HUDEP-2 (cell line): Measurements from ENCODE around the gene ADRA2C.

Source experiments
- DNase-seq, 76 experiments: peaks; one replicate each; lab custom pipeline; 2025; ENCODE audit not compliant: unreplicated experiment in 76 of 76; lab: John Stamatoyannopoulos, UW

The ADRA2C gene

DNA sequence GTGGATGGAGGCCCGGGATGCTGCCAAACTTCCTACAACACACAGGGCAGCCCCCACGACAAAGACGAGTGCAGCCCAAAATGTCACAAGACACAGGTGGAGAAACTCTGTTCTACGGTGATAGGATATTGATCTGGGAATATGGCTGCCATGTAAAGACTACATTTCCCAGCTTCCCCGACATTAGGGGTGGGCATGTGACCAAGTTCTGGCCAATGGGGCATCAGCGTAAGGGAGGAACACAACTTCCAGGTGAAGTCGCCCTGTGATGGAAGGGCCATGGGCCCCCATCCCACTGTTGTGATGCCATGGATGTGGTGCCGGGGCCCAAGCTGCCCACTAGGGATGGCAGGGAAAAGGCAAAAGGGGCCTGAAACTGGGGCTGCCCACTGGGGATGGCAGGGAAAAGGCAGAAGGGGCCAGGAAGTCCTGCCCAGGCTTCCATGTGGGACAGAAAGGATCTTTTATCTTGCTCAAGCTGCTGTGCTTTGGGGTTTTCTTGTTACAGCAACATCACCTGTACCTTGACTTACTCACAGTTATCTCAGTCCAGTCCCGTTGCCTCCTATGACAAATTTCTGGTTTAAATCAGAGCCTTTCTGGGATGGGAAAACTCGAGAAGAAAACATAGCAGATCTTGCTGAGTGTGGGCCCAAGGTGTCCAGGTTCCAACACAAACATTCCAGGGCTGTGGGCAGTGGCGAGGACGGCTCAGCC, 9.7 kb upstream of the ADRA2C start:
- DNase-seq = no peak

DNA sequence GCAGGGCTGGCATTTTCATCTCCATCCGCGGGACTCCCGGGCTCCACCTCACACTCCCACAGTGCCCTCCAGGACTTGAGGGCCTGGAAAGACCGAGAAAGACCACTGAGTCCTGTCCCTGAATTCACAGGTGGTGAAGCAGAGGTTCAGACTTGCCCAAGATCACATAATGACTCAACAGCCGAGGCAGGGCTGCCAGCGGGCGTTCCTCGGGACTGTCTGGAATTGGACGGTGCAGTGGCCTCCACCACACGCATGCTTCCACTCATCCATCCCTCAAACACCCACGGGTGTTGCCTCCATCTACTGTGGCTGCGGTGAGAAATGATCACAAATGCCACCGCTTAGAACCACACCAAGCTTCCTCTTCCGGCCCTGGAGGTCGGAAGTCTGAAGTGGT, 6.9 kb upstream of the ADRA2C start:
- no peak for DNase-seq

DNA sequence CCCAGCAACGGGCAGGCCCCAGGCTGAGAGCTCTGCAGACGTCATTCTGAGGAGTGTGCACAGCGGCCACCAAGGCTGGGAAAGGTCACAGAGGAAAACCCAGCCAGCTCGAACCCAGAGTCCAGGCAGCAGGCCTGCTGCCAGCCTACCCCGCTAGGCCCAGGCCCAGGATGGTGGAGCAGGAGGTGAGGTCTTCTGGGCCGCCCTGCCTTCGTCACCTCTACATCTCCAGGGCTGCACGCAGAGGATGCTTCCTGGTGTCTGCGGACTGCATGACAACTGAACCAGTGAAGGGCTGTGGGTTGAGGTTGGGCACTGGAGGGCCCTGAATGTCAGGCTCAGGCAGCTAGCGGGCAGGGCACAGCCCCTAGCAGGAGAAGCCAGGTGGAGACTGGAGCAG, 5.8 kb upstream of the ADRA2C start:
- DNase-seq = no peak

DNA sequence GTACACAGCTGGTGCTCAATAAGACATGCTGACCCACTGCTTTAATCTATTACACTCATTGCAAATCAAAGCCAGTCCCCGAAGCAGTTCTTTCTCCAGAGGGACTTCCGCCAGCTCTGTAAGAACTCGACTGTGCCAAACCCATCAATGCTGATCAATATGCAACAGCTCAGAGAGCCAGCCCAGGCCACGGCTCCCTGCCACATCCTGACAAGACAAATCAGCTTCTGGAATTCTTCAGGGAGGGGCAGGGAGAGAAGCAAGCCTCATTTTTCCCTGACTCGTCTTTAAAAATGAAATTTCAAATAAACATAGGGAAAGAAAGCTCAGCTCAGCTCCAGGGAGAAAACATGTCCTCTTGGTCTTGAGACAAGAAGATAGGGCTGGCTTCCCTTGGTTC, 5.3 kb upstream of the ADRA2C start:
- DNase-seq = no peak

DNA sequence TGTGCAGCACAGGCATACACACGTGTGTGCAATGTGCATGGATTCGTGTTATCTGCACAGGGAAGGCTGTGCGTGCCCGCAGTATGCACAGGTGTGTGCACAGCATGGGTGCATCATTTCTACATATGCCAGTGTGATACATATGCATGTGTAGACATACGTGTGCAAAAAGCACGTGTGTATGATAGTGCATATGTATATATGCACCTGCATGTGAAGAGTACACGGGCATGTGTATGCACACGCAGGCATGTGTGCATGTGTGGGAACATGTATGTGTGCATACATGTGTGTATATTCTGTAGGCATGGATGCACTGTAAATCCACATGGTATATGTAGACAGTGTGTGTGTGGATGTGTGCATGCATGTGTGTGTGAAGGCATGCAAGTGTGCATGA, 3.9 kb upstream of the ADRA2C start:
- DNase-seq = no peak

DNA sequence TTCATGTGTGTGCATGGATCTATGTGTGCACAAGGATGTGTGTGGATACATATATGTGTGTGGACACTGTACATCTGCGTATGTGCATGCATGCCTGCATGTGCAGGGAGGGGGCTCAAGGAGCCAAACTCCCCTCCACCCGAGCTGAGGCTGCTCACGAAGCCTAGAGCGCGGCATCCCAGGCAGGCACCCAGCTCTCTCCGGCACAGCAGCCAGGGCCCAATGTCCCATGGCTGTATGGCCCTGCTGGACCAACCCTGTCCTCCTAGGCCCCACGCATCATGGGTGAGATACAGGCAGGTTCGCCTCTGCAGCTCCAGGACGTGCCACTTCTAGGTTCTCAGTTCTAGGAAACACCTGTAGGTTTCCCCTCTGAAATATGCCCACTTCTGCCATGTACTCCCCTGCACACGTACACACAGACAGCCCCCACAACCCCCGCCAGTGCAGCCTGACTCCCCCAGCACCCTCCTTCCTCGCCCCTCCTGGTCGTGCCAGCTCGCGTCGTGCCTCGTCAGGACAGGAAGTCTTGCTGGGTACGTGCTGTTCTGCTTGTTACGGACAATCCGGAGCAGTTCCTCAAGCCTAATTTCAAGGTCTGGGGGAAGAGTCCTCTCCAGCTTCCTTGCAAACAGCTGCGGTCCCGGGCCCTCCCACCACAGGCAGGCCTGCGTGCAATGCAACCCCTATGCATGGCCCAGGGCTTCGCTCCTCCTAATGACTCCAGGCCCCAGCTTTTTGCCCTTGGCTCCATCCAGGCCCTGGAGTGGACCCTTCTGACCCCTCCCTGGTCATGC, 3.2 kb upstream of the ADRA2C start:
- no peak for DNase-seq

DNA sequence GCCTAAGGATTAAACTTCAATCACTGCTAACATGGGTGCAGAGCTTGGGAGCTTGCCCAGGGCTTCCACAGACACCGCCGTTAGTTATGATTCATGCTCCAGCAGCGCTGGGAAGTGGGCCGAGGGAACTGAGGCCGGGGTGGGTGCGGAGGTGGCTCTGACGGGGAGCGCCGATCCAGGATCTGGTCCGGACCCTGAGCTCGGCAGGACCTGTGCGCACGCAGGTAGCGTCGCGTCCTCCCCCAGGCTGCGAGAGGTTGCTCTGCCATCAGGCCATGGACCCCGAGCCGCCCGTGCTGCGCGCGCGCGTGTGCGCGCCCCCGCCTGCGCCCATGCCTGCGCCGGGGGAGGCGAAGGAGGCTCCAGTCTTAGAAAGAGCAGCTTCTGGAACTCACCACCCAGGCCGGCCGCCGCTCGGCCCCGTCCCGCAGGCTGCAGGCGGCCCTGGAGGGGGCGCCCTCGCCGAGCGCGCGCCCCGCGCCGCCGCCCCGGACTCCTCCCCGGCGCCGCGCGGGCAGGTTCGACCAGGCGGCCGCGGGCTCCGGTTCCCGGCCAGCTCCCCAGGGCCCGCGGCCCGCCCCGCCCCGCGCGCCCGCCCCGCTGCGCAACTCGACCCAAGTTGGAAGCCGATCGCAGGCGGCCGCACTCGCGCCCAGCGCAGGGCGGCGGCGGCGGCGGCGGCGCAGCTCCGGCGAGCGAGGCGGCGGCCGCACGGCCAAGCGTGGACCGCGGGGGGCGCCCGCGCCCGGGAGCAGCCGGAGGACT, 732 bp upstream of the ADRA2C start:
- no peak for DNase-seq

DNA sequence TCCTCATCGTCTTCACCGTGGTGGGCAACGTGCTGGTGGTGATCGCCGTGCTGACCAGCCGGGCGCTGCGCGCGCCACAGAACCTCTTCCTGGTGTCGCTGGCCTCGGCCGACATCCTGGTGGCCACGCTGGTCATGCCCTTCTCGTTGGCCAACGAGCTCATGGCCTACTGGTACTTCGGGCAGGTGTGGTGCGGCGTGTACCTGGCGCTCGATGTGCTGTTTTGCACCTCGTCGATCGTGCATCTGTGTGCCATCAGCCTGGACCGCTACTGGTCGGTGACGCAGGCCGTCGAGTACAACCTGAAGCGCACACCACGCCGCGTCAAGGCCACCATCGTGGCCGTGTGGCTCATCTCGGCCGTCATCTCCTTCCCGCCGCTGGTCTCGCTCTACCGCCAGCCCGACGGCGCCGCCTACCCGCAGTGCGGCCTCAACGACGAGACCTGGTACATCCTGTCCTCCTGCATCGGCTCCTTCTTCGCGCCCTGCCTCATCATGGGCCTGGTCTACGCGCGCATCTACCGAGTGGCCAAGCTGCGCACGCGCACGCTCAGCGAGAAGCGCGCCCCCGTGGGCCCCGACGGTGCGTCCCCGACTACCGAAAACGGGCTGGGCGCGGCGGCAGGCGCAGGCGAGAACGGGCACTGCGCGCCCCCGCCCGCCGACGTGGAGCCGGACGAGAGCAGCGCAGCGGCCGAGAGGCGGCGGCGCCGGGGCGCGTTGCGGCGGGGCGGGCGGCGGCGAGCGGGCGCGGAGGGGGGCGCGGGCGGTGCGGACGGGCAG, 792 bp downstream of the ADRA2C start:
- DNase-seq = no peak

DNA sequence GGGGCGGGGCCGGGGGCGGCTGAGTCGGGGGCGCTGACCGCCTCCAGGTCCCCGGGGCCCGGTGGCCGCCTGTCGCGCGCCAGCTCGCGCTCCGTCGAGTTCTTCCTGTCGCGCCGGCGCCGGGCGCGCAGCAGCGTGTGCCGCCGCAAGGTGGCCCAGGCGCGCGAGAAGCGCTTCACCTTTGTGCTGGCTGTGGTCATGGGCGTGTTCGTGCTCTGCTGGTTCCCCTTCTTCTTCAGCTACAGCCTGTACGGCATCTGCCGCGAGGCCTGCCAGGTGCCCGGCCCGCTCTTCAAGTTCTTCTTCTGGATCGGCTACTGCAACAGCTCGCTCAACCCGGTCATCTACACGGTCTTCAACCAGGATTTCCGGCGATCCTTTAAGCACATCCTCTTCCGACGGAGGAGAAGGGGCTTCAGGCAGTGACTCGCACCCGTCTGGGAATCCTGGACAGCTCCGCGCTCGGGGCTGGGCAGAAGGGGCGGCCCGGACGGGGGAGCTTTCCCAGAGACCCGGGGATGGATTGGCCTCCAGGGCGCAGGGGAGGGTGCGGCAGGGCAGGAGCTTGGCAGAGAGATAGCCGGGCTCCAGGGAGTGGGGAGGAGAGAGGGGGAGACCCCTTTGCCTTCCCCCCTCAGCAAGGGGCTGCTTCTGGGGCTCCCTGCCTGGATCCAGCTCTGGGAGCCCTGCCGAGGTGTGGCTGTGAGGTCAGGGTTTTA, 1.5 kb downstream of the ADRA2C start:
- DNase-seq = no peak

DNA sequence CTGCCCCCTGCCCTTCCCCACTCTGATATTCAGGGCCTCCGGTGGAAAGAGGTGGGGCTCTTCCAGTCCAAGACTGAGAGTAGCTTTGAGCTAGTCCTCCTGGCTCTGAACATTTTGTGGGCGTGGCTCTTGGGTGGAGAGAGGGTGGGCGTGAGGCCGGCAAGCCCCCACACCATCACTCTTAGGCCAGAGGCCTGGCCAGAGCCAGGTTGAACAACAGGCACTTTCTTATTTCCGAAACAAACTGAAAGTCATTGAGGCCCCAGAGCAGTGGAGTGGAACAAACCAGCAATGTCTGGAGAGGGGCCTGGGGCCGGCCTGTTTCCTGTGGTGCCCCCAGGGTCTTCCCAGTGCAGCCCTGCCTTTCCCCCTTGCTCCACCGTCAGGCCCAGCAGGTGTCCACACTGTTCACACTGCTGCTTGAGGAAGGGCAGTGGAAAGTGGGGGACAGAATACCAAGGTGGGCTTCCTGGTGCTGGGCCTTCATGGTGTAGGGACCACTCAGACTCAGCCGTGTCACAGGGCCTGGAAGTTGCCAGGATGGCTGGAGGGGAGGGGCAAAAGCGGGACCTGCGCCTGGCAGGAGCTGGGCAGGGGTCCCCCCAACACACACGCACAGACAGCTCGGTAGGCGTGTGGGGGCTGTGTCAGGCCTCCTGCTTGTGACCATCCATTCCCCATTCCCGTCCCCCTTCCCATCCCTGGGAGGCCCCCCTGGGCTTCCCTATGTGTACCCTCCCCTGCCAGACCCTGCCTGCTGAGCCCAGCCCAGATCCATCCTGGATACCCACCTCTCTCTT, 2.9 kb downstream of the ADRA2C start:
- DNase-seq = no peak

DNA sequence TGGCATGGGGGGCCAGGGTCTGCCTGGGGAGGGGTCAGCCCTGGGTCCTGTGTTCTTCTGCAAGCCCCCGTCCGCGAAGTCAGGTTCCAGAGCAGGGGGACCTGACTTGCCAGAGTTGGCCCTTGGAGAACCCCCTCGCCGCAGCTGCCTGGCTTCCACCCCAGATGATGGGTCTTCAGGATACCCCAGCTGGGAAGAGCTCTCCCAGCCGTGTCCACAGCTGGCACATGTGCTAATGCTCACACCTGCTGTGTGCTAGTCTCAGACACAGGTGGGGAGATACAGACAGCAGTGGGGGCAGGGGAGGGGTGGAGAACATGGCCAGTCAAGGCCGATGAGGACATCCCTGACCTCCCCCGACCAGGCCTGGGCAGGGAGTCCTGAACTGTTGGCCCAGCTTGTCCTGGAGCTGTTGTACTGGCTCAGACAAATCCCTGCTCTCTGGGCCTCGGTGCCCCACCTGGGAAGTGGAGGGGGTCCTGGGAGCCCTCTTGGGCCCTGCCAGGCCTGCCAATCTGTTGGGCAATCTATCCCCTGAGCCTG, 3.5 kb downstream of the ADRA2C start:
- no peak for DNase-seq

DNA sequence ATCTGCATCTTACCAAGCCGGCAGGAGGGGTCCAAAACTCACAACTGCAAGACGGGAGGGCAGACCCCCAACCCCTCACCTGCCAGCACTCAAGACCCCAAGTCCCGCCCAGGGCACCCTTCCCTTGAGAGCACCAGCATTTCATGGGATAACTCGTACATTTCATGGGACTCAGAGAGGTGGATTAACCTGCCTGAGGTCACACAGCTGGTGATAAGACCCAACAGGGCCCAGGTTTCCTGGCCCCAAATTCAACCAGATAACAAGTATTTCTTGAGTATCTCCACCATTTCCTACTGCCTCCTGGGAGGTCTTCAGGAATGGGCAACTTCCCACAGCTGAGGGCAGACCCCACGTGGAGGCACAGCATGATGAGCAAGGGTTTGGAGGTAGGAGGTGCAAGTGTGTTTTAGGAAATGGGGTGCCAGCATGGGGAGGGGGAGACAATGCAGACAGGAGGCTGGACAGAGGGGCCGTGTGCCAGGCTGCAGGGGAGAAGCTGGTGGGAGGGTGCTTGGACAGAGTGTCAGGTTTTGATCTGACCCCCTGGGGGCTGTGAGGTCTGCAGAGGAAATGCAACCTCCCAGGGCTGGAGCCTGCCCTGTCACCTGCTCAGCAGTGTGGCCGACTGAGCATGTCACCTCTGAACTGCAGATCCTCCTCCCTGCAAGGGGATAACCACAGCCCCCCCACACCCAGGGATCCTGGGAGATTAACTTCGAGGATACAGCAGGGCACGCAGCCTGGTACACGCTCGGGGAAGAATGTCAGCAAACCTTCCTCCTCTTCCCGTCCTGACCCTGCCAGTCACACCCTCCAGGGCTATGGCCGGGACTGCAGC, 4.4 kb downstream of the ADRA2C start:
- DNase-seq = no peak

DNA sequence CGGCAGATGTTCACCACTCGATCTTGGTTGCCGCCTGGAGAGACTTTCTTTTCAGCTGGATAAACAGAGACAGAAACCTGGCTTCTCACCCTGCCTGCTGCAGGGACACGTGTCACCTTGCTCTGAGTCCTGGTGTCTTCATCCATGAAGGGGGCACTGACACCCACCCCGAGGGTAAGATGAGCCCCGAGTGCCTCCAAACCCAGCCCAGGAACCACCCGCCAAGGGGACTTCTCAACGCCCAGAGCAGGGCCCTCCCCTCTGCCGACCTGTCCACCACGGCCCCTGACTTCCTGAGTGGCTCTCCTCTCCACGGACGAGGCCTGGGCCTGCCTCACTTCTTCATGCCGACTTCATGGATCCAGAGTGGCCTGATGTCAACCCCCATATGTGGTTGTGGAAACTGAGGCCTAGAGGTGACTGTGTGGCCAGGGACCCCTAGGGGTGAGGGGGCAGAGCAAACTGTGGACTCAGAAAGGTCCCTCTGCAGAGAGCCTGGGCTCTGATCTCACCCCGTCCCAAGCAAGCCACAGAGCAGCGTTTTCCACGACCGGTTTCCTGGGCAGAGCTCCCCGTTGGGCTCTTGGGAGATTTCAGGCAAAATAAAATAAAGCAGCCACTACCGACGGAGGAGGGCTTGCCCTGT, 5.1 kb downstream of the ADRA2C start:
- DNase-seq = no peak

DNA sequence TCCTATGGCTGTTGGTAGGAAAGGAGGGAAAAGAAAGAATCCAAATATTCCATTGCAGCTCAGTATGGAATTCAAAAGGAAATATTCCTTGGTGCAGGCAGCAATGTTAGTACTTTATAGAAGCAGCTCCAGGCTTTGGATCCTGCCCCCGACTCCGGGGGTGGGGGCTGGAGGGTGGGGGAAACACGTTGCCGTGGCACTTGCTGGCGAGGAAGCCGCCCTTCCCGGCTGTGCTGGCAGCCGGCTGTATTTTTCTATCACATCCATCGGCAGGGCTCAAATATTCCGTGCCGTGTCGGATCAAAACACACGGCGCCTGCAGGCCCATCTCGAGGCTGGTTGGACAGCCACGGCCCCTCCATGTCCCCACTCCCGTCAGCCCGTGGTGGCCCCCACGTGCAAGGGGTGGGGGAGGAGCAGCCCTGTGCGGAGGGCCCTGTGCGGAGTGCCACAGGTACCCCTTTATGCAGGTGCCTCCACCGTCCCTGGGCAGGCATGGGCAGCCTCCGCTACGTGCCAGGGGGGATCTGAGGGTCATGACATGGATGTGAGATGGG, 5.8 kb downstream of the ADRA2C start:
- no peak for DNase-seq

DNA sequence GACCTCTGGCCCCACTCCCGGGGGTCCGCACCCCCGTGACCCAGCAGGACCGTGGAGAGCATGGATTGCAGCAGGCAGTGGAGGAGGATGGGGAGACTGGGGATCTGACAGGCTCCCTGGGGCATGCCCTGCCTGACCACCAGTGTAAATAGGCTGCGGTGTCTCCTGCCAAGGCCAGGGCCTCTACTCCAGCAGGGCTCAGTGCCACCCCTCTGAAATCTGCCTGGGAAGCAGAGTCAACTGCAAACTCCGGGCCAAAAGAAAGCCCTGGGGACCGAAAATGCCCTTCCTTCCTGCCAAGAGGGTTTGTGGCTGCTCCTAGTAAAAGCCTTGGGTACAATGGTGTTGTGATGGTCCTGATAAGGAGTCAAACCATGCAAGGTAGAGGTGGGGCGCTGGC, 6.4 kb downstream of the ADRA2C start:
- DNase-seq = no peak

DNA sequence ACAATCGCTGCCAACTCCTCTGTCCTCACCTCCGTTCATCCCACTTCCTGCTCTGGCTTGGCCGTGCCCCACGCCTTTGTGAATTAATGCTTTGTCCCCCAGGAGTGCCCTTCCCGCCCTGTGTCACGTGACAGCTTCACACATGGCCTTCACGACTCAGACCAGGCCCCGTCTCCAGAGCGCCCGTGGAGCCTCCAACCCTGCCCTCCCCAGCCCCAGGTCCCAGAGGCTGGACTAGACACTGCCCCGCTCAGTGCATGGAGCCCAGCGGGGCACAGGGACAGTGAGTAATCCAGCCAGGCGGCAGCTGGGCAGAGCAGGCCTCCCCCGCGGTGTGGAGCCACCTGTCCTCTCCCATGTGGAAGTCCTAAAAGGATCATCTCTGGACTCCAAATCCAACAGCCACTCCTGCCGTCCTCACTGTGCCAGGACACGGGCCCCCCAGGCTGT, 7.4 kb downstream of the ADRA2C start:
- DNase-seq = no peak

DNA sequence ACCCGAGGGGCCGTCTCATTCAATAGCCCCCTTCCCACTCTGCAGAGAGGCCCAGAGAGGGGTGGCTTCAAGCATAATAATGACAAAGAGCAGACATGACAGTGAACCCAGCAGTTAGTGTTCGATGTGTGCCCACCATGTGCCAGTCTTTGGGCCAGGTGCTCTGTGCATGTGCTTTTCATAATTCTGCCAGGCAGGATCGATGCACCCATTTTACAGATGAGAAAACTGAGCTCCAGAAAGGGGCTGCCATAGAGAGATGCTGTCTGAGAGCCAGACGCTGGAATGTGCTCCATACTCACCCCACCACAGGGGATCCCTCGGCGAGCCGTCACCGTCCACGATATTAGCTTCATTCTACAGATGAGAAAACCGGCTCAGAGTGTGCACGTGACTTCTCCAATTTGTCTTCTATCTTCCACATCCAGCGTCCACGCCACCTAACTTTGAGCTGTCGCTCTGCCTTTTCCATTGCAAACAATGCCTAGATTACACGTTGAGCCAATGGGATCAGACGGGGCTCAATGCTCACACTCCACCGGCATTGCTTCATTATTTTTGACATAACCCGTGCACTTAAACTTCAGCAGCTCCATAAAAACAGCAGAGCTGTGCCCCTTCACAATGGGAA, 8.2 kb downstream of the ADRA2C start:
- DNase-seq = no peak
